Neural cell (in vitro differentiated cells): ENCODE measurements around the gene SLC17A9.

ENCODE experiments used
- SMC3 ChIP-seq: fragments of 450-650 bp; conservative IDR thresholded peaks from 2 replicates; pipeline ENCODE4 v1.6.1; 2014; ENCODE audit warnings: antibody characterized with exemption, mild to moderate bottlenecking, moderate library complexity; ENCODE audit not compliant: poor library complexity
- TF ChIP-seq, protein P1 (sequence below): fragments of 450-650 bp; IDR thresholded peaks from 2 replicates; pipeline ENCODE4 v1.5.1; 2014; ENCODE audit warnings: antibody characterized with exemption, mild to moderate bottlenecking, moderate library complexity; ENCODE audit not compliant: poor library complexity, severe bottlenecking

- TF ChIP-seq, protein P1, sequence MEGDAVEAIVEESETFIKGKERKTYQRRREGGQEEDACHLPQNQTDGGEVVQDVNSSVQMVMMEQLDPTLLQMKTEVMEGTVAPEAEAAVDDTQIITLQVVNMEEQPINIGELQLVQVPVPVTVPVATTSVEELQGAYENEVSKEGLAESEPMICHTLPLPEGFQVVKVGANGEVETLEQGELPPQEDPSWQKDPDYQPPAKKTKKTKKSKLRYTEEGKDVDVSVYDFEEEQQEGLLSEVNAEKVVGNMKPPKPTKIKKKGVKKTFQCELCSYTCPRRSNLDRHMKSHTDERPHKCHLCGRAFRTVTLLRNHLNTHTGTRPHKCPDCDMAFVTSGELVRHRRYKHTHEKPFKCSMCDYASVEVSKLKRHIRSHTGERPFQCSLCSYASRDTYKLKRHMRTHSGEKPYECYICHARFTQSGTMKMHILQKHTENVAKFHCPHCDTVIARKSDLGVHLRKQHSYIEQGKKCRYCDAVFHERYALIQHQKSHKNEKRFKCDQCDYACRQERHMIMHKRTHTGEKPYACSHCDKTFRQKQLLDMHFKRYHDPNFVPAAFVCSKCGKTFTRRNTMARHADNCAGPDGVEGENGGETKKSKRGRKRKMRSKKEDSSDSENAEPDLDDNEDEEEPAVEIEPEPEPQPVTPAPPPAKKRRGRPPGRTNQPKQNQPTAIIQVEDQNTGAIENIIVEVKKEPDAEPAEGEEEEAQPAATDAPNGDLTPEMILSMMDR, result no peak
- TF ChIP-seq SMC3, result no peak
Observed at GRCh38 chr20:62917720-62918119, 34.8 kb upstream of the SLC17A9 start.
